ENCODE results near the gene WNT9B.

DNA sequence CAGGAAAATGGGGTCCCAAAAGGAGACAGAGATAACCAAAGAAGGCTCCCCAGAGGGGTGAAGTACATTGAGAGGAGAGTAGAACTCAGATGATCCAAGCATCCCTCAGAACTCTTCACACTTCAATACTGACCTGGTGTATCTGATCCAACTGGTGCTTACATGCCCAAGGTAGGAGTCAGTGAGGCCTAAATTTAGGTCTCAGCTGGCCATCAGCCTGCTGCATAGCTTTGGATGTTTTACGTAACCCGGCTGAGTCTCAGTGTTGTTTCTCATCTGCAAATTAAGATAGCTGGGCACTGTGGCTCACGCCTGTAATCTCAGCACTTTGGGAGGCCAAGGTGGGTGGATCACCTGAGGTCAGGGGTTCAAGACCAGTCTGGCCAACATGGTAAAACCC lies 59.9 kb downstream of the WNT9B start:
- TF ChIP-seq POLR2AphosphoS5 (IDR thresholded peaks at IDR 0.05; ENCODE audit: low read depth, low read length) = no peak
- TF ChIP-seq, protein P1, sequence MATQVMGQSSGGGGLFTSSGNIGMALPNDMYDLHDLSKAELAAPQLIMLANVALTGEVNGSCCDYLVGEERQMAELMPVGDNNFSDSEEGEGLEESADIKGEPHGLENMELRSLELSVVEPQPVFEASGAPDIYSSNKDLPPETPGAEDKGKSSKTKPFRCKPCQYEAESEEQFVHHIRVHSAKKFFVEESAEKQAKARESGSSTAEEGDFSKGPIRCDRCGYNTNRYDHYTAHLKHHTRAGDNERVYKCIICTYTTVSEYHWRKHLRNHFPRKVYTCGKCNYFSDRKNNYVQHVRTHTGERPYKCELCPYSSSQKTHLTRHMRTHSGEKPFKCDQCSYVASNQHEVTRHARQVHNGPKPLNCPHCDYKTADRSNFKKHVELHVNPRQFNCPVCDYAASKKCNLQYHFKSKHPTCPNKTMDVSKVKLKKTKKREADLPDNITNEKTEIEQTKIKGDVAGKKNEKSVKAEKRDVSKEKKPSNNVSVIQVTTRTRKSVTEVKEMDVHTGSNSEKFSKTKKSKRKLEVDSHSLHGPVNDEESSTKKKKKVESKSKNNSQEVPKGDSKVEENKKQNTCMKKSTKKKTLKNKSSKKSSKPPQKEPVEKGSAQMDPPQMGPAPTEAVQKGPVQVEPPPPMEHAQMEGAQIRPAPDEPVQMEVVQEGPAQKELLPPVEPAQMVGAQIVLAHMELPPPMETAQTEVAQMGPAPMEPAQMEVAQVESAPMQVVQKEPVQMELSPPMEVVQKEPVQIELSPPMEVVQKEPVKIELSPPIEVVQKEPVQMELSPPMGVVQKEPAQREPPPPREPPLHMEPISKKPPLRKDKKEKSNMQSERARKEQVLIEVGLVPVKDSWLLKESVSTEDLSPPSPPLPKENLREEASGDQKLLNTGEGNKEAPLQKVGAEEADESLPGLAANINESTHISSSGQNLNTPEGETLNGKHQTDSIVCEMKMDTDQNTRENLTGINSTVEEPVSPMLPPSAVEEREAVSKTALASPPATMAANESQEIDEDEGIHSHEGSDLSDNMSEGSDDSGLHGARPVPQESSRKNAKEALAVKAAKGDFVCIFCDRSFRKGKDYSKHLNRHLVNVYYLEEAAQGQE (IDR thresholded peaks at IDR 0.05; ENCODE audit: insufficient read depth in 1 of 2, low read depth in 2 of 2, low read length in 2 of 2) = no peak
- no peak for TF ChIP-seq TAF1 (IDR thresholded peaks at IDR 0.05; ENCODE audit: borderline replicate concordance, insufficient read depth, low read length)
- no peak for TF ChIP-seq SIN3A (IDR thresholded peaks at IDR 0.05; ENCODE audit: borderline replicate concordance, insufficient read depth, low read length)
